Measurements from ENCODE around the gene TMED1.

The TMED1 gene

GRCh38 chr19:10797078-10797477 lies 38.9 kb downstream of the TMED1 start:
- no peak for DNase-seq (ENCODE audit: low read depth)
- no peak overlapping the region for H3K4me3 ChIP-seq (ENCODE audit: low read length)
- no peak for TF ChIP-seq CTCF (IDR thresholded peaks at IDR 0.05; ENCODE audit: insufficient read depth, low read depth, low read length, missing control alignments)

- no peak for TF ChIP-seq CTCF (IDR thresholded peaks at IDR 0.05; ENCODE audit: insufficient read depth, low read depth, low read length, missing control alignments)
- no peak for DNase-seq (ENCODE audit: low read depth)
- no peak overlapping the region for H3K4me3 ChIP-seq (ENCODE audit: low read length)
Measured at GRCh38 chr19:10796653-10797052, 39.4 kb downstream of the TMED1 start.

GRCh38 chr19:10789866-10790265 lies 46.1 kb downstream of the TMED1 start:
- no peak overlapping the region for H3K4me3 ChIP-seq (ENCODE audit: low read length)
- no peak for TF ChIP-seq CTCF (IDR thresholded peaks at IDR 0.05; ENCODE audit: insufficient read depth, low read depth, low read length, missing control alignments)
- DNase-seq (ENCODE audit: low read depth): no peak

GRCh38 chr19:10788146-10788545 lies 47.9 kb downstream of the TMED1 start:
- H3K4me3 ChIP-seq (ENCODE audit: low read length): no peak overlapping the region
- DNase-seq (ENCODE audit: low read depth): no peak
- no peak for TF ChIP-seq CTCF (IDR thresholded peaks at IDR 0.05; ENCODE audit: insufficient read depth, low read depth, low read length, missing control alignments)

- DNase-seq (ENCODE audit: low read depth): no peak
- TF ChIP-seq CTCF (IDR thresholded peaks at IDR 0.05; ENCODE audit: insufficient read depth, low read depth, low read length, missing control alignments): no peak
- no peak overlapping the region for H3K4me3 ChIP-seq (ENCODE audit: low read length)
Measured at GRCh38 chr19:10784257-10784656, 51.8 kb downstream of the TMED1 start.

- DNase-seq (ENCODE audit: low read depth): no peak
- H3K4me3 ChIP-seq (ENCODE audit: low read length): no peak overlapping the region
- TF ChIP-seq CTCF (IDR thresholded peaks at IDR 0.05; ENCODE audit: insufficient read depth, low read depth, low read length, missing control alignments): no peak
Measured at GRCh38 chr19:10782795-10783194, 53.2 kb downstream of the TMED1 start.
